Mucosa of descending colon (tissue), 3 donors: ENCODE data around the gene TRIM65. TPM values are rescaled to one million over a fixed set of nuclear protein-coding genes. Genes with fewer than 3 reads are reported as not detected.

ENCODE experiments used
- ATAC-seq: fragments of 200-7000 bp; cut with Tn5 transposase; one replicate; pipeline ENCODE4 v1.9.1; 2020; ENCODE audit warnings: mild to moderate bottlenecking, moderate library complexity
- DNase-seq, 3 donors: peaks; one replicate each; pipeline ENCODE4 v3.0.0-alpha.2; 2020
- H3K36me3 ChIP-seq: fragments of 200-600 bp; one replicate; pipeline ENCODE4 v1.8.0; 2021; ENCODE audit warnings: low read depth, mild to moderate bottlenecking
- H3K4me1 ChIP-seq: fragments of 200-600 bp; one replicate; pipeline ENCODE4 v1.8.0; 2021; ENCODE audit warnings: low read depth, mild to moderate bottlenecking
- H3K4me3 ChIP-seq: fragments of 200-600 bp; one replicate; pipeline ENCODE4 v1.8.0; 2021; ENCODE audit warnings: mild to moderate bottlenecking
- H3K9me3 ChIP-seq: fragments of 200-600 bp; one replicate; pipeline ENCODE4 v1.8.0; 2021; ENCODE audit warnings: mild to moderate bottlenecking
- CTCF ChIP-seq: fragments of 200-600 bp; IDR thresholded peaks from one replicate; pipeline ENCODE4 v1.8.0; 2022; ENCODE audit warnings: antibody characterized with exemption, mild to moderate bottlenecking
- intact Hi-C, 2 donors: fragments of 100-400 bp; cut with DNase I in 1 of 2; cut with micrococcal nuclease in 1 of 2; formaldehyde crosslinking; loops; one replicate each; pipeline versions ENCODE4 v1.11.0 to v1.11.1; 2022; cut with DNase I, micrococcal nuclease
- total RNA-seq, 3 donors: library from RNA; stranded (reverse); fragmentation: NEBNext Ultra II Directional in 2 of 3; extraction: Animal tissue kit (Norgen Biotek cat#: 25700) in 2 of 3; gene quantifications; one replicate each; pipeline versions ENCODE4 v1.2.1 to v1.2.4, GENCODE V29; 2021 to 2023
- donor health status: DM: no; HTN: no; CAD: no; lungs with moderate emphysema.
- donor health status: DM: no; HTN: no; CAD: no.
- donor health status: DM: no; HTN: yes; CAD: no.

TRIM65 gene
- total RNA-seq, 3 donors from 2014 or later, result 13.7 to 23.8 (median 15.4) TPM

GRCh38 chr17:75878174-75878998, 18.4 kb downstream of the TRIM65 start, which contains the start of gene TRIM47:
TRIM47 (minus strand) TSS chr17:75878581; CDS start chr17:75878548, 33 bp downstream.
- H3K4me1 ChIP-seq, result peaks cover 31% of the 10 kb centered on the region
- peak; percentile 67 to 84 (median 79) for DNase-seq
- ATAC-seq, result peak; percentile 37

GRCh38 chr17:75877752-75878173, 19.0 kb downstream of the TRIM65 start:
- Histone ChIP-seq H3K4me3 (peak overlapping the region; percentile 51), H3K9me3 (no peaks in the 10 kb centered on the region), H3K36me3 (no peaks in the 10 kb centered on the region), H3K4me1 (peaks cover 37% of the 10 kb centered on the region)
- intact Hi-C loops, result no loop called here
- ATAC-seq, result peak; percentile 72
- DNase-seq, result peak; percentile 83 to 92 (median 90)
- TF ChIP-seq CTCF, result peak; percentile 54

More at GRCh38 chr17:75878174-75878998, 18.4 kb downstream of the TRIM65 start, which contains the start of gene TRIM47:
- intact Hi-C loops, result no loop called here
- peak within 1 kb of the TSS; percentile 51 for H3K4me3 ChIP-seq
- no peaks in the 10 kb centered on the region for H3K36me3 ChIP-seq
- H3K9me3 ChIP-seq, result no peaks in the 10 kb centered on the region
- no peak for TF ChIP-seq CTCF

- H3K4me1 ChIP-seq, result peaks cover 42% of the 10 kb centered on the region
- no peak for TF ChIP-seq CTCF
- ATAC-seq, result peak; percentile 42
- intact Hi-C loops, result no loop called here
- no peaks in the 10 kb centered on the region for H3K9me3 ChIP-seq
- DNase-seq, result peak; percentile 85 to 91 (median 88)
- H3K4me3 ChIP-seq, result peak overlapping the region; percentile 51
- H3K36me3 ChIP-seq, result no peaks in the 10 kb centered on the region
Observed at GRCh38 chr17:75876938-75877751, 19.6 kb downstream of the TRIM65 start.

GRCh38 chr17:75876190-75876937, 20.4 kb downstream of the TRIM65 start:
- TF ChIP-seq CTCF, result no peak
- Histone ChIP-seq H3K36me3 (no peaks in the 10 kb centered on the region), H3K4me1 (peaks cover 42% of the 10 kb centered on the region), H3K4me3 (no peak overlapping the region), H3K9me3 (no peaks in the 10 kb centered on the region)
- intact Hi-C loops, result no loop called here
- DNase-seq (peak; percentile 81 to 93 (median 87)), ATAC-seq (peak; percentile 69)

- Histone ChIP-seq H3K36me3 (no peaks in the 10 kb centered on the region), H3K4me3 (no peak overlapping the region), H3K9me3 (no peaks in the 10 kb centered on the region), H3K4me1 (peaks cover 42% of the 10 kb centered on the region)
- no peak for ATAC-seq
- no peak for DNase-seq
- intact Hi-C loops, result no loop called here
- no peak for TF ChIP-seq CTCF
Observed at GRCh38 chr17:75875940-75876189, 20.9 kb downstream of the TRIM65 start.
